NCI-H526 treated with DMSO at 0.1 percent for 48 hours (cell line): ENCODE data around the gene EFNA1.

Experiments used
- DNase-seq: peaks from one replicate; lab custom pipeline; 2025; lab: John Stamatoyannopoulos, UW

EFNA1 gene

GRCh38 chr1:155127105-155127966 is at the start of gene EFNA1:
Gene EFNA1 (plus strand): TSS chr1:155127876. CDS start chr1:155127978, 102 bp downstream.
- DNase-seq = peak; percentile 97

- DNase-seq = peak; percentile 80
These were observed 49.0 kb upstream of the EFNA1 start, which contains the start of gene EFNA3 for GRCh38 chr1:155078469-155079209. Gene EFNA3 (plus strand): TSS chr1:155078837. CDS start chr1:155078942, 105 bp downstream.

GRCh38 chr1:155079210-155079486 is 48.5 kb upstream of the EFNA1 start:
- no peak for DNase-seq

- peak; percentile 80 for DNase-seq
These were observed 48.0 kb upstream of the EFNA1 start for GRCh38 chr1:155079487-155080311.

GRCh38 chr1:155080312-155081228 is 47.1 kb upstream of the EFNA1 start:
- DNase-seq = peak; percentile 96

- peak; percentile 79 for DNase-seq
These were observed 46.0 kb upstream of the EFNA1 start for GRCh38 chr1:155081472-155082300.

GRCh38 chr1:155082301-155083051 is 45.2 kb upstream of the EFNA1 start:
- DNase-seq = peak; percentile 65

GRCh38 chr1:155083052-155083541 is 44.6 kb upstream of the EFNA1 start:
- peak; percentile 64 for DNase-seq

GRCh38 chr1:155083865-155084721 is 43.6 kb upstream of the EFNA1 start:
- peak; percentile 54 for DNase-seq

- DNase-seq = peak; percentile 100
These were observed 42.8 kb upstream of the EFNA1 start for GRCh38 chr1:155084722-155085503.

- no peak for DNase-seq
These were observed 42.1 kb upstream of the EFNA1 start for GRCh38 chr1:155085504-155086127.

- DNase-seq = peak; percentile 65
These were observed 41.4 kb upstream of the EFNA1 start for GRCh38 chr1:155086128-155086741.

GRCh38 chr1:155086856-155087535 is 40.7 kb upstream of the EFNA1 start:
- DNase-seq = no peak

- DNase-seq = peak; percentile 83
These were observed 36.3 kb upstream of the EFNA1 start for GRCh38 chr1:155091071-155092051.

- DNase-seq = no peak
These were observed 35.5 kb upstream of the EFNA1 start for GRCh38 chr1:155092131-155092530.
